ENCODE data around the gene LRRC28.

LRRC28 gene

DNA sequence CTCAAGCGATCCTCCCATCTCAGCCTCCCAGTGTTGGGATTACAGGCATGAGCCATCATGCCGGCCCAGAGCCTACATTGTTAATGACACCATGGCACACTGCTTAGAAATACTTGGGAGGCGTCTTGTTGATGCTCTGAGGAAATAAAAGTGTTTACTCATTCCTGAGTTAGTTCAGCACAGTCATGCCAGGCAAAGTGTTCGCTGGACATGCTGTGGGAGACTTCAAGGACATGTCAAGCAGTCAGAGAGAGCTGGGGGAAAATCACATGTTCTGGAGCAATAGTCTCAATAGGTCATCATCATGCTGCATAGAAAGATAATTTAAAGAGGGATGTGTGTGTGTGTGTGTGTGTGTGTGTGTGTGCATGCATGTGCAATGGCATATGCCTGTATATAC lies 39.4 kb upstream of the LRRC28 start:
- peaks cover 13% of the 10 kb centered on the region for H3K4me1 Mint-ChIP-seq
- DNase-seq, result no peak
- peaks cover 21% of the 10 kb centered on the region for H3K36me3 Mint-ChIP-seq (ENCODE audit: low read depth)
- TF ChIP-seq, protein P1, sequence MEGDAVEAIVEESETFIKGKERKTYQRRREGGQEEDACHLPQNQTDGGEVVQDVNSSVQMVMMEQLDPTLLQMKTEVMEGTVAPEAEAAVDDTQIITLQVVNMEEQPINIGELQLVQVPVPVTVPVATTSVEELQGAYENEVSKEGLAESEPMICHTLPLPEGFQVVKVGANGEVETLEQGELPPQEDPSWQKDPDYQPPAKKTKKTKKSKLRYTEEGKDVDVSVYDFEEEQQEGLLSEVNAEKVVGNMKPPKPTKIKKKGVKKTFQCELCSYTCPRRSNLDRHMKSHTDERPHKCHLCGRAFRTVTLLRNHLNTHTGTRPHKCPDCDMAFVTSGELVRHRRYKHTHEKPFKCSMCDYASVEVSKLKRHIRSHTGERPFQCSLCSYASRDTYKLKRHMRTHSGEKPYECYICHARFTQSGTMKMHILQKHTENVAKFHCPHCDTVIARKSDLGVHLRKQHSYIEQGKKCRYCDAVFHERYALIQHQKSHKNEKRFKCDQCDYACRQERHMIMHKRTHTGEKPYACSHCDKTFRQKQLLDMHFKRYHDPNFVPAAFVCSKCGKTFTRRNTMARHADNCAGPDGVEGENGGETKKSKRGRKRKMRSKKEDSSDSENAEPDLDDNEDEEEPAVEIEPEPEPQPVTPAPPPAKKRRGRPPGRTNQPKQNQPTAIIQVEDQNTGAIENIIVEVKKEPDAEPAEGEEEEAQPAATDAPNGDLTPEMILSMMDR (IDR thresholded peaks at IDR 0.05), result no peak
- H3K9me3 Mint-ChIP-seq, result peaks cover under 1% of the 10 kb centered on the region
- H3K27me3 Mint-ChIP-seq (ENCODE audit: low read depth, poor library complexity), result no peaks in the 10 kb centered on the region
- no peak overlapping the region for H3K4me3 Mint-ChIP-seq
- peak overlapping the region; percentile 44 for H3K27ac Mint-ChIP-seq

DNA sequence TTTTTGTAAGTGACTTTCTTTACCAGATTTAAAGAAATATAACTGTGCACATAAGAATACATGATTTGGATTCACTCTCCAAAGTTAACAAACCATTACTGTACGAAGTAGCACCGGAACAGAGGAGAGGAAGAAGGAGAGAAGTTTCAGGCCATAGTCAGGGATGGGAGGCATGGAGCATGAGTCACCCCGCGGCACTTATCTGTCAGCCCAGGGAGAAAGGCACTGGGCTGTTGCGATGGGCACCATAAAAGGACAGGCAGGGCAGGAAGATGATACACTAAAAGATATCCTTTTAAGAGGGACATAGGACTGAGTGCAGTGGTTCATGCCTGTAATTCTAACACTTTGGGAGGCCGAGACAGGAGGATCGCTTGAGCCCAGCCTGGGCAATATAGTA lies 38.9 kb upstream of the LRRC28 start:
- no peak for DNase-seq
- H3K9me3 Mint-ChIP-seq, result no peaks in the 10 kb centered on the region
- TF ChIP-seq, protein P1 (IDR thresholded peaks at IDR 0.05), result no peak
- H3K27ac Mint-ChIP-seq, result no peak overlapping the region
- peaks cover 20% of the 10 kb centered on the region for H3K36me3 Mint-ChIP-seq (ENCODE audit: low read depth)
- no peaks in the 10 kb centered on the region for H3K27me3 Mint-ChIP-seq (ENCODE audit: low read depth, poor library complexity)
- H3K4me3 Mint-ChIP-seq, result no peak overlapping the region
- H3K4me1 Mint-ChIP-seq, result peaks cover 13% of the 10 kb centered on the region

DNA sequence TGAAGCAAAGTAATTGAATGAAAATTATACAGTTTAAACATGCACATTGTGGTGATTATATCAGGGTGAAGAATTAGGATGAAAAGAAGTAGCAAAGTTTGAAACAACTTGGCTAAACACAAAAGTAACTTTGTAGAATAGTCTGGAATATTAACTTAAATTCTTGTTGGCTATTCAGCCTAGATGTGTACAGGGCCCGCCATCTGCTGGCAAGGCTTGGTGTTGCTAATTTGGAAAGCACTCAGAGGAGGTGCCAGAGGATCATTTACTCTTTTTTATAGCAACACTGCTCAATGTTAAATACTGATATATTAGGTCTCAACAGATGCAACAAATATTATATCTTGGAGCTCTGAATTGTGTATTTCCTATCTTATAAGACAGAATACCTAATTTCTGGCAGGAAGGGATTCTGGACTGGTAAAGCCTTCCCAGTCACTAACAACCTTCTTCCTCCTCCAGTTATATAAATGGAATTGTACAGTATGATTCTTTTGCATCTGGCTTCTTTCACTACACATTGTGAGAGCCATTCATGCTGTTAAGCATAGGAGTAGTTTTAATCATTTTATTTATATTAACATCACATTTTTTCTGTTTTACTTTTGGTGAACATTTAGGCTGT lies 38.0 kb upstream of the LRRC28 start:
- TF ChIP-seq, protein P1 (IDR thresholded peaks at IDR 0.05), result peak; percentile 91

DNA sequence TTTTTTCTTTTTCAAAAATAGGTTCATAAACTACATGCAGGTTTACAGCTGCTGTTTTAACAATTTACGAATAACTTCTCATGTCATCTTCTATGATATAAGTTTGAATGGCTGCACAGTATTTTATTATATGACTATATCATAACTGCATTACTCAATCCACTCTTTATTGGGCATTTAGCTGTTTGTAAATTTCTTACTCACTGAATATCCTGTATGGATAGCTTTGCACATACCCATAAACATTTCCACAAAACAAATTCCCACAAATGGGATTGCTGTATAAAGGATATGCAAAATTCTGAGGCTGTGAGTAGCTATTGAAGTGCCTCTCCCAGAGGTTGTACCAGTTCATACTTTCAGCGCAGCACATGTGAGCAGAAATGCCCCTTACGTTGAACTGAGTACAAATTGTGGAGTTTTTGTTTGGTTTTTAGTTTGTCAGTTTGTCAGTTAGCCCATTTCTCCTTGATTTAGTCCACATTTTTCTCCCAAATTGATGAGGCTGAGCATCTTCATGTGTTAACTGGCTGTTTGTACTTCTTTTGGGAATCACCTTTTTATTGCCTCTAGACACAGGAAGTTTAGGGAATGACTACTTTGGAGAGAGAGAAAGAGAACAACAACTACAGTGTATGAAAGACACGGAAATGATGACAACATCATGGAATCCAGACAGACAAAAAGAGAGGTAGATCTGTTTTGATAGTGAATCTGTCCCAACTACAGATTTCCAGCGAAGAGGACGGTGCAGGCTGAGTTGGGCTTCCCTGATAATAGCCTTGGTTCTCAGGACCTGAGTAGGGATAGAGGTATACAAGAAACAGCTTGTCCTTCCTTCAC lies 26.7 kb upstream of the LRRC28 start:
- Mint-ChIP-seq H3K4me3 (no peak overlapping the region), H3K36me3 (ENCODE audit: low read depth) (peaks cover 60% of the 10 kb centered on the region), H3K27me3 (ENCODE audit: low read depth, poor library complexity) (no peaks in the 10 kb centered on the region), H3K4me1 (peaks cover 7% of the 10 kb centered on the region), H3K9me3 (no peaks in the 10 kb centered on the region), H3K27ac (no peak overlapping the region)
- TF ChIP-seq, protein P1 (IDR thresholded peaks at IDR 0.05), result no peak
- no peak for DNase-seq

More for the DNA sequence above, 38.0 kb upstream of the LRRC28 start:
- peak; percentile 74 for DNase-seq
- H3K36me3 Mint-ChIP-seq (ENCODE audit: low read depth), result peaks cover 29% of the 10 kb centered on the region
- H3K4me3 Mint-ChIP-seq, result no peak overlapping the region
- H3K4me1 Mint-ChIP-seq, result peaks cover 13% of the 10 kb centered on the region
- no peaks in the 10 kb centered on the region for H3K9me3 Mint-ChIP-seq
- no peak overlapping the region for H3K27ac Mint-ChIP-seq
- H3K27me3 Mint-ChIP-seq (ENCODE audit: low read depth, poor library complexity), result no peaks in the 10 kb centered on the region

DNA sequence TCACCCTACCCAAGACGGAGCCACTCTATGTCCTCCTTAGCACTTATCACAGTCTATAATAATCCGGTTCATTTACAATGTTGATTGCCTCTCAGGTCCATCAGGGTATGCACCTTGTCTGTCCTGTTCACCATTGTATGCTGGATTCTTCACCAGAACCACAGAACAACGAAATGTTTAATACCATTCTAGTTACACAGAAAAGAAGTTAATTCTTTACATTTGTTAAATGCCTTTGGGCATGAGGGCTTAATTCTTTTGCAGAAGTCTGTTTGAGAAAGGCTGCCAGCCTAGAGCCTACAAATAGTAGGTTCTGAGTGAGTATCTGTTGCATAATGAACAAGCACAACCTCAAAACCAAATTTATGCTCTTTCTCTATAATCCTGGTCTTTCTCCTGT lies 24.5 kb upstream of the LRRC28 start:
- Mint-ChIP-seq H3K4me1 (peaks cover 7% of the 10 kb centered on the region), H3K27ac (no peak overlapping the region), H3K36me3 (ENCODE audit: low read depth) (peaks cover 57% of the 10 kb centered on the region), H3K27me3 (ENCODE audit: low read depth, poor library complexity) (no peaks in the 10 kb centered on the region), H3K4me3 (no peak overlapping the region), H3K9me3 (no peaks in the 10 kb centered on the region)
- TF ChIP-seq, protein P1 (IDR thresholded peaks at IDR 0.05), result no peak
- DNase-seq, result no peak
